HTR-8/SVneo (cell line): ENCODE measurements around the gene TMEM123.

ENCODE experiments used
- DNase-seq: peaks from one replicate; pipeline ENCODE4 v3.0.0; 2011; ENCODE audit warnings: low spot score, mixed read lengths; ENCODE audit not compliant: insufficient read length
- FAIRE-seq: peaks from 2 replicates; lab custom pipeline; 2011; peaks lifted over from hg19 to GRCh38; lab: Jason Lieb, UNC

The TMEM123 gene

GRCh38 chr11:102405501-102405900, 47.1 kb downstream of the TMEM123 start:
- DNase-seq (no peak), FAIRE-seq (no peak)

- FAIRE-seq (no peak), DNase-seq (no peak)
Observed at GRCh38 chr11:102402548-102402947, 50.0 kb downstream of the TMEM123 start.

- peak; percentile 93 for FAIRE-seq
- no peak for DNase-seq
Observed at GRCh38 chr11:102401905-102402304, 50.7 kb downstream of the TMEM123 start.

- DNase-seq: no peak
- FAIRE-seq: peak; percentile 83
Observed at GRCh38 chr11:102400603-102401002, 52.0 kb downstream of the TMEM123 start.

- DNase-seq (no peak), FAIRE-seq (peak; percentile 49)
Observed at GRCh38 chr11:102399189-102399588, 53.4 kb downstream of the TMEM123 start.

- DNase-seq (no peak), FAIRE-seq (peak; percentile 9)
Observed at GRCh38 chr11:102398297-102398696, 54.3 kb downstream of the TMEM123 start.

GRCh38 chr11:102396708-102397563, 55.6 kb downstream of the TMEM123 start:
- DNase-seq (no peak), FAIRE-seq (peak; percentile 48)

GRCh38 chr11:102395720-102396393, 56.7 kb downstream of the TMEM123 start:
- no peak for FAIRE-seq
- no peak for DNase-seq

GRCh38 chr11:102393272-102393730, 59.3 kb downstream of the TMEM123 start:
- FAIRE-seq (no peak), DNase-seq (no peak)

GRCh38 chr11:102391549-102392237, 60.9 kb downstream of the TMEM123 start:
- DNase-seq: no peak
- FAIRE-seq: peak; percentile 98

GRCh38 chr11:102390667-102391465, 61.7 kb downstream of the TMEM123 start:
- DNase-seq: peak; percentile 83
- peak; percentile 99 for FAIRE-seq

- peak; percentile 42 for FAIRE-seq
- no peak for DNase-seq
Observed at GRCh38 chr11:102389253-102389652, 63.3 kb downstream of the TMEM123 start.

- DNase-seq (no peak), FAIRE-seq (no peak)
Observed at GRCh38 chr11:102387043-102387781, 65.4 kb downstream of the TMEM123 start.

- FAIRE-seq (no peak), DNase-seq (no peak)
Observed at GRCh38 chr11:102386136-102386734, 66.3 kb downstream of the TMEM123 start.

GRCh38 chr11:102385085-102386007, 67.2 kb downstream of the TMEM123 start:
- peak; percentile 4 for FAIRE-seq

GRCh38 chr11:102384419-102385079, 68.0 kb downstream of the TMEM123 start:
- DNase-seq (no peak), FAIRE-seq (peak; percentile 74)

More at GRCh38 chr11:102385085-102386007, 67.2 kb downstream of the TMEM123 start:
- no peak for DNase-seq

- no peak for DNase-seq
- no peak for FAIRE-seq
Observed at GRCh38 chr11:102383839-102384238, 68.7 kb downstream of the TMEM123 start.
